T-cell (primary cell): ENCODE results near the gene GIMAP1. TPM values are rescaled to one million over a fixed set of nuclear protein-coding genes. Genes with fewer than 3 reads are reported as not detected.

Experiments
- total RNA-seq, 35 experiments: library from RNA in 6 of 35; stranded (reverse) in 6 of 35; fragments of 120-200 nt in 1 of 35; gene quantifications; one replicate each; pipeline versions ENCODE4 v1.2.1 to v1.2.4 and lab custom pipeline; 2013 to 2026

Gene GIMAP1
- total RNA-seq, 5 donors from 2014 or later (not counting 1 experiment from before 2014, with no cell fraction given), result 23.5 to 99.9 (median 76.8) TPM

Other genes with a start within 250 kb of the GIMAP1 start
- gene GIMAP7, start 201.7 kb upstream of the GIMAP1 start, total RNA-seq, result 100 to 1,000 TPM in 3 of 5 donors, 10 to 100 TPM in 2; 76.8 to 430 (median 392) TPM
- 100 to 1,000 TPM; 121 to 341 (median 306) TPM for gene GIMAP4, start 149.2 kb upstream of the GIMAP1 start, total RNA-seq
- gene GIMAP6, start 84.2 kb upstream of the GIMAP1 start, total RNA-seq, result 100 to 1,000 TPM in 3 of 5 donors, 10 to 100 TPM in 2; 55.0 to 168 (median 150) TPM
- gene GIMAP2, start 30.9 kb upstream of the GIMAP1 start, total RNA-seq, result 100 to 1,000 TPM in 4 of 5 donors, 10 to 100 TPM in 1; 83.2 to 226 (median 183) TPM
- gene GIMAP5, start 20.8 kb downstream of the GIMAP1 start, total RNA-seq, result 100 to 1,000 TPM in 3 of 5 donors, 10 to 100 TPM in 2; 82.8 to 271 (median 248) TPM
- gene TMEM176B, start 83.8 kb downstream of the GIMAP1 start, total RNA-seq, result under 1 TPM in 4 of 5 donors, not detected in 1; 0.30 to 0.92 (median 0.63) TPM
- gene TMEM176A, start 84.2 kb downstream of the GIMAP1 start, total RNA-seq, result under 1 TPM in 3 of 5 donors, not detected in 2; 0.43 to 0.79 (median 0.73) TPM
- under 1 TPM in 2 of 5 donors, not detected in 3; 0.15 to 0.28 TPM for gene AOC1, start 135.9 kb downstream of the GIMAP1 start, total RNA-seq